ENCODE results near the gene SLC25A12.

- TF ChIP-seq, protein P1, sequence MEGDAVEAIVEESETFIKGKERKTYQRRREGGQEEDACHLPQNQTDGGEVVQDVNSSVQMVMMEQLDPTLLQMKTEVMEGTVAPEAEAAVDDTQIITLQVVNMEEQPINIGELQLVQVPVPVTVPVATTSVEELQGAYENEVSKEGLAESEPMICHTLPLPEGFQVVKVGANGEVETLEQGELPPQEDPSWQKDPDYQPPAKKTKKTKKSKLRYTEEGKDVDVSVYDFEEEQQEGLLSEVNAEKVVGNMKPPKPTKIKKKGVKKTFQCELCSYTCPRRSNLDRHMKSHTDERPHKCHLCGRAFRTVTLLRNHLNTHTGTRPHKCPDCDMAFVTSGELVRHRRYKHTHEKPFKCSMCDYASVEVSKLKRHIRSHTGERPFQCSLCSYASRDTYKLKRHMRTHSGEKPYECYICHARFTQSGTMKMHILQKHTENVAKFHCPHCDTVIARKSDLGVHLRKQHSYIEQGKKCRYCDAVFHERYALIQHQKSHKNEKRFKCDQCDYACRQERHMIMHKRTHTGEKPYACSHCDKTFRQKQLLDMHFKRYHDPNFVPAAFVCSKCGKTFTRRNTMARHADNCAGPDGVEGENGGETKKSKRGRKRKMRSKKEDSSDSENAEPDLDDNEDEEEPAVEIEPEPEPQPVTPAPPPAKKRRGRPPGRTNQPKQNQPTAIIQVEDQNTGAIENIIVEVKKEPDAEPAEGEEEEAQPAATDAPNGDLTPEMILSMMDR (IDR thresholded peaks at IDR 0.05; ENCODE audit: low read depth, low read length), result no peak
- TF ChIP-seq EZH2phosphoT487 (IDR thresholded peaks at IDR 0.05; ENCODE audit: low read depth), result no peak
Measured at GRCh38 chr2:171862501-171862900, 31.5 kb downstream of the SLC25A12 start.

All from OCI-LY3 (cell line).